ENCODE data around the gene TAL2. TPM values are rescaled to one million over a fixed set of nuclear protein-coding genes. Genes with fewer than 3 reads are reported as not detected.

Gene TAL2
- total and polyA plus RNA-seq, 9 of the 15 experiments (the other 6 are each of a cell fraction or from before 2014, with no cell fraction given), result 0.21 to 3.7 (median 1.1) TPM; not detected in 1

GRCh38 chr9:105694848-105695581, 32.8 kb downstream of the TAL2 start (continued):
- TF ChIP-seq IRF1 (CRISPR knock-in tag; IDR thresholded peaks at IDR 0.05; ENCODE audit: borderline replicate concordance) (no peak), GMEB1 (CRISPR knock-in tag; IDR thresholded peaks at IDR 0.05) (no peak), NR4A1 (CRISPR knock-in tag; IDR thresholded peaks at IDR 0.05) (no peak), NR4A1 (tag; IDR thresholded peaks at IDR 0.05) (peak; percentile 71; the same call in 1 of the 2 replicates), AFF4 (CRISPR knock-in tag; IDR thresholded peaks at IDR 0.05) (0 out of 2 replicates have a peak, but pooled peaks have one; percentile 61), L3MBTL2 (IDR thresholded peaks at IDR 0.05) (peak; percentile 89), PHF20 (IDR thresholded peaks at IDR 0.05; ENCODE audit: partially characterized antibody) (peak; percentile 49), BHLHE40 (IDR thresholded peaks at IDR 0.05; ENCODE audit: low read length) (peak; percentile 67), ZNF395 (CRISPR knock-in tag; IDR thresholded peaks at IDR 0.05) (peak; percentile 49; the same call in 1 of the 2 replicates)

Data from K562 (cell line).